Activated CD8-positive, alpha-beta memory T cell treated with anti-CD3 and anti-CD28 coated beads for 24 hours (primary cell): ENCODE data around the gene ZNF646.
"Not testable (repeated sequence)": the region's sequence is repeated elsewhere in the genome, so short reads cannot be mapped to it uniquely, and the experiment has no call there.

Source experiments
- DNase-seq: peaks from one replicate; pipeline ENCODE4 v3.0.0-alpha.2; 2020

ZNF646 gene

GRCh38 chr16:31084584-31085302, 10.5 kb downstream of the ZNF646 start:
- DNase-seq: no peak

DNA sequence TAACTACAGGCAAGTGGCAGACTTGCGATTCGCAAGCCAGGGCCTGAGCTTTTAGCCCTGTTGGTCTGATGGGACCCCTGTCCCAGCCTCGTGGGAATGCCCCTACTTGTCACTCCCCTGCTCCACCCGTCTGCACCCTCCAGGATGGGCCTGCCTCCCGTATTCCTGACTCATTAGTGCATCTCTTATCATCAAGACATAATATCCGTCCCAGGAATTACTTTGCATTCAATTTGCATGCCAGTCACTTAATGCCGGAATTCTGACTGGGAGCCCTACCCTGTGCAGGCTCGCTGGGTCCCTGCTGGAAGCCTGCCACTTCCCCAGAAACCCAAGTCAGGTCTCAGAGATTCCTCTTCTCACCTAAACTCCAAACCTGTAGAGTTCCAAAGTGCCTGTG, 11.2 kb downstream of the ZNF646 start:
- DNase-seq: no peak

GRCh38 chr16:31085873-31086628, 11.8 kb downstream of the ZNF646 start:
- DNase-seq: no peak

DNA sequence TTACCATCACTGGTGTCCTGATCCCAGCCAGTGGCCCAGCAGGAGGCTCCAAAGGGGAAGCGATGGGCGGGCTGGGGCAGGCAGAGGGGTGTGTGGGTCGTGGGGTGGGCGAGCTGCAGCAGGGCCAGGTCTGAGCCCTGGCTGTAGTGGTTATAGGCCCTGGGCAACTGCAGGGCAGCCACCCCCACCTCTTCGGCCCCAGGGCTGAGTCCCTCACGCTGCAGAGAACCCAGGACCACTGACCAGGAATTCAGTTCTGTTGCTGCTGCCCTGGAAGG, 12.3 kb downstream of the ZNF646 start:
- DNase-seq: no peak

GRCh38 chr16:31087481-31087880, 13.3 kb downstream of the ZNF646 start:
- no peak for DNase-seq

GRCh38 chr16:31087971-31088370, 13.7 kb downstream of the ZNF646 start:
- DNase-seq: no peak

DNA sequence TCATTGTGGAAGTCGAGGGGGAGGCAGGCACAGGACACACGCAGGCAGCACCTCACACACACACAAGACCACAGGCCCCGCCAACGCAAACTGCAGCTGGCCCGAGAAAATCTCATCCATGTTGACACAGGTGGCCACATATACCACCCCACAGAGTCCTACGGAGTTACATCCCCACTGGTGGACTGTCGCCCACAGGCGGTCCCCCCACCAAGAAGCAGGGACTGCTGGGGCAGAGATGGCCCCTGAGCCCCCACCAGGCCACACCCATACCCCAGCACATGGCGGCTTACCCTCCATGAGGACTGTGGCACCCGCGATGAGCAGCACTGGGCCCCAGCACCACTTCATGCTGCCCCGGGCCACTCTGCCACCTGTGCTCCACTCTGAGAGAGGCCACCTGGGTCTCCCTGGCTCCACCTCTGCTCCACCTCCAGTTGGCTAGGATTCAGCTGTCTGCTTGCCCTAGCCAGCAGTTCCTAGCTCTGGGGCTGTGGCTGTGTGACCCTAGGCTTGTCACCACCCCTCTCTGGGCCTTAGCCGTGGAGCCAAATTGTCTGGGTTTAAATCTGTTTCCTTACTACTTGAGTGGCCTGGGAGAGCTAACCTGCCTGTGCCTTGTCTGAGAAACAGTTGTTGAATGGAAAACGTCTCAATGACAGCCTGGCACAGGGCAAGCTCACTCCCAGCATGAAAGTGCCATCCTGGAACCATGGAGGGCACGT, 14.4 kb downstream of the ZNF646 start, which contains the start of gene PRSS53:
Gene PRSS53 (minus strand): TSS at position 485 of the 725 bp plus-strand sequence. CDS start 134 bp downstream, at position 351.
- no peak for DNase-seq

GRCh38 chr16:31089199-31089598, 15.0 kb downstream of the ZNF646 start:
- no peak for DNase-seq

DNA sequence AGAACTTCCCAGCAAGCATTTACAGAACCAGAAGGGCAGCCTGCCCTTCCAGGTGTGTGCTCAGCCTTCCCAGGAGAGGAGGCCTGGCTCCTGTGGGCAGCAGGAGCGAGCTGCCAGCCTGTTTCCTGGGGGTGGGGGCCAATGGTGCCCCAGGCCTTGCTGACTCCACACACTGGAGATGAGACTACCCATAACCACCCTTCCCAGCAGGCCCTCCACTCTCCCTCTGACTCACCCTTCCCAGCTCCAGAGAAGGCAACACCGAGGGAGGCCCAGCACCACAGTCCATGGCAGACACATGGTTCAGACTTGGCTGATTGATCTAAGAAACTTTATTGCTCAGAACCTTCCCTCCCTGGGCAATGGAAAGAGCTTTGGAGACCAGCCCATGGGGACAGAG, 16.3 kb downstream of the ZNF646 start:
- DNase-seq: no peak

GRCh38 chr16:31092330-31092729, 18.1 kb downstream of the ZNF646 start:
- DNase-seq: no peak

GRCh38 chr16:31093132-31093703, 19.0 kb downstream of the ZNF646 start:
- no peak for DNase-seq

GRCh38 chr16:31094088-31094423, 19.8 kb downstream of the ZNF646 start:
- no peak for DNase-seq

DNA sequence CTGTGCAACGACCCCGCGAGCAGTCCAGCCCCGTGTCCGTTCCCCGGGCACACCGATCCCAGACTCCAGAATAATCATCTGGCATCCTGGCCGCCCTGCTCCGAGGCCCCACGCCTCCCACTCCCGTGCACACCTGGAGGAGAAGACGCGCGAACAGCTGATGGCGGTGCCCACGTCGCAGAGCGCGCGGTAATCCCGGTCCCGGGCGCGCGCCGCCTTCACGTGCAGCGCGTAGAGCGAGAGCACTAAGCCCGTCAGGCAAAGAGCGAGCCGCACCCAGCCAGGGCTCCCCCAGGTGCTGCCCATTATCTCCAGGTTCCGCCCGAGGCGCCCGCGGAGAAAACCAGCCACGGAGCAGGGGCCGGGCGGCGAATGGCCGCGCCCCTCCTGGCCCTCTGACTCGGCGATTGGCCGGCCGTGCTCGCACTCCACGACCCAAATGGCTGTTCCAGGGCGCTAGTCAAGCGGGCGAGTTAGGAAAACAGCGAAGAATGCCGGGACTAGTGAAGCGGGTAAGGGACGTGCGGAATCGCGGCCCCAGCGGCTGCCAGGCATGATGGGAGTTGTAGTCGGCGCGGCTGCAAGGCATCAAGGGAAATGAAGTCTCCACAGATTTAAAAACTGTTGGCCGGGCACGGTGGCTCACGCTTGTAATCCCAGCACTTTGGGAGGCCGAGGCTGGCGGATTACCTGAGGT, 20.4 kb downstream of the ZNF646 start, which contains the start of gene VKORC1:
Gene VKORC1 (minus strand): TSS at position 374 of the 697 bp plus-strand sequence. CDS start 68 bp downstream, at position 306.
- peak; percentile 93 for DNase-seq

GRCh38 chr16:31099860-31100638, 25.8 kb downstream of the ZNF646 start:
- DNase-seq: no peak

DNA sequence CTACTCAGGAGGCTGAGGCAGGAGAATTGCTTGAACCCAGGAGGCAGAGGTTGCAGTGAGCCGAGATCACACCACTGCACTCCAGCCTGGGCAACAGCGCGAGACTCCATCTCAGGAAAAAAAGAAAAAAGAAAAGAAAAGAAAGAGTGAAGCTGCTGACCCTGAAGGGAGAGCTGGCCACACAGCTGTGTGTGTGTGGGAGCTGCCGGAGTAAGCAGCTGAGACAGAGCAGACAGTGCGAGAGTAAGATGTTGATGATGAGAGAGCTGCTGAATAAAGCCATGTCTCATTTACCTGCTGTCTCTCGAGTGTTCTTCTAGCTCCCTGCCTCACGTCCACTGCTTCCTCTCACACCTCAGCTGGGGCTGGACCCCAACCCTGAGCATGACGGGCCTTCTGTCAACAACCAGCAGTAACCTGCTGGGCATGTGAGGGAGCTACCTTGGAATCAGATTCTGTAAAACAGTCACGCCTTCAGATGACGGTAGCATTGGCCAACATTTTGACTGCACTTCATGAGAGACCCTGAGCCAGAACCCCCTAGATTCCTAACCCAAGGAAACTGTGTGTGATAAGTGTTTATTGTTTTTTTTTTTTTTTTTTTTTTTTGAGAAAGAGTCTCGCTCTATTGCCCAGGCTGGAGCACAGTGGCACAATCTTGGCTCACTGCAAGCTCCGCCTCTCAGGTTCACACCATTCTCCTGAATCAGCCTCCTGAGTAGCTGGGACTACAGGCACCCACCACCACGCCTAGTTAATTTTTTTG, 26.8 kb downstream of the ZNF646 start:
- DNase-seq: not testable (repeated sequence)

DNA sequence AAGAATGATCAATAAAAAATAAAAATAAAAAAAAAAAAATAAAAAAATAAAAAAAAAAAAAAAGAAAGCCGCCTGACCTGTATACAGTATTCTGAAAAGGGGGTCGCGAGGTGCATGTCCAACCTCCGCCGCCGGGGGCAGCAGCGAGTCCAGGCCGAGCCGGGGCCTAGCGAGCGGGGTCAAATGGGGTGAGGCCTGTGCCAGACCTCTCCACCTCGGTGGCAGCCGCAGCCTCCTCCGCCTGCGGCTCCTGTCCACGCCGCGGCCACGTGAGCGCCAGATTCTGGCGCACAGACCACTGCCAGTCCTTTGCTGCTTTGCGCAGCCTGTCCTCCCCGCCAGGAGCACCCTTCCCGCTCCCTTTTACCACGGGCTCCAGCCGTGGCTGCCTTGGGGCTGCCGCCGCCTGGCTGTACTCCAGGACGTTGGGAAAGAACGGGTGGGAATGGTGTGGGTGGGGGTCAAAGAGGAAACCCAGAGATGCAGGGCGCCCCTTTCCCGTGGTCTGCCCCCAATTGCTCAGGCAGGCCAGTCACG, 31.5 kb downstream of the ZNF646 start:
- peak; percentile 96 for DNase-seq

GRCh38 chr16:31106509-31107464, 32.6 kb downstream of the ZNF646 start:
- DNase-seq: no peak

GRCh38 chr16:31107465-31107867, 33.2 kb downstream of the ZNF646 start:
- DNase-seq: no peak

DNA sequence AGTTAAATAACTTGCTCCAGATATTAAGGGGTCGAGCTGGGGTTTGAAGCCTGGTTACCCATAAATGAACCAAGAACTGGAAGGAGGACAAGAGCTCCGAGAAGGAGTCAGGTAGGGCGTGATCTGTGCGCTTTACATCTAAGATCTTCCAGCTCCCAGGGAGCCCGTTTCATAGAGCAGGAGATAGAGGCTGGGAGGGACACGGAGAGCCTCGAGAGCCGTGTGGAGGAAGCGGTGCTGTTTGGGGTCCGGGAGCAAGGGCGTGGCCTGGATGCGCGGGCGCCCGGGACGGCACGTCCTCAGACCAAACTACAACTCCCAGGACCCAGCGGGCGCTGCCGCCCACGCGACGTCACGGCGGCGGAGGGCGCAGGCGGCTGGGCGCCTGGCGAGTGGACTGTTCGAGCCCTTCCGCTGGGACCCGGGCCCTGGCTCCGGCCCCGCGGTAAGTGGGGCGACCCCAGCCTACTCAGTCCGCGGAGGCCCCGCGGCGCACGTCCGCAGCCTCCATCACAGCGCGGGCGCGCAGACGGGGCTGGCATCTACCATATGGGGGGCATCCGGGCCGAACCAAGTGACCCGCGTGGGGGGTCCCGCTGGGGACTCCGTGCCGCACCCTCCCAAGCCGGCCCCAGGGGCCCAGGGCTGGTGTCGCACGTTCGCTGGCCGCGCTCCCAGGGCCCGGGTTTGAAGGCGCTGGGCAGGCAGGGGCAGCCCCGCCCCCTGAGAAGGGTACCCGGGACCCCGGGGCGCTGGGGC, 34.0 kb downstream of the ZNF646 start, which contains the start of gene BCKDK:
Gene BCKDK (plus strand): TSS at position 352 of the 759 bp plus-strand sequence. CDS start 838 bp downstream, outside the sequence.
- peak; percentile 91 for DNase-seq
